Nephron progenitor cell (in vitro differentiated cells): ENCODE data around the gene CCN6.
A peak's percentile ranks its signal among the peaks of the same experiment; 100 is the strongest.

Experiments used
- DNase-seq: peaks from one replicate; pipeline ENCODE4 v3.0.0; 2021
- H3K27ac Mint-ChIP-seq: 2 replicates; pipeline ENCODE4 v1.8.0; 2021; ENCODE audit warnings: mild to moderate bottlenecking, moderate library complexity, mixed read lengths
- H3K27me3 Mint-ChIP-seq: 2 replicates; pipeline ENCODE4 v1.8.0; 2021; ENCODE audit warnings: mild to moderate bottlenecking, low read depth, mixed read lengths; ENCODE audit not compliant: poor library complexity
- H3K36me3 Mint-ChIP-seq: 2 replicates; pipeline ENCODE4 v1.8.0; 2021; ENCODE audit warnings: low read depth, mixed read lengths
- H3K4me1 Mint-ChIP-seq: 2 replicates; pipeline ENCODE4 v1.8.0; 2021; ENCODE audit warnings: mixed read lengths
- H3K4me3 Mint-ChIP-seq: 2 replicates; pipeline ENCODE4 v1.8.0; 2021; ENCODE audit warnings: mild to moderate bottlenecking, moderate library complexity, mixed read lengths
- H3K9me3 Mint-ChIP-seq: 2 replicates; pipeline ENCODE4 v1.8.0; 2021; ENCODE audit warnings: mild to moderate bottlenecking, moderate library complexity, mixed read lengths
- CTCF ChIP-seq: fragments of 200-600 bp; sonication (generic); IDR thresholded peaks from 2 replicates; pipeline ENCODE4 v1.5.0; 2021; ENCODE audit warnings: antibody characterized with exemption

The CCN6 gene

GRCh38 chr6:112017760-112018537 is 36.0 kb upstream of the CCN6 start:
- no peaks in the 10 kb centered on the region for H3K36me3 Mint-ChIP-seq
- DNase-seq = no peak
- H3K4me1 Mint-ChIP-seq = peaks cover 85% of the 10 kb centered on the region
- no peaks in the 10 kb centered on the region for H3K9me3 Mint-ChIP-seq
- H3K27ac Mint-ChIP-seq = peak overlapping the region; percentile 91
- H3K27me3 Mint-ChIP-seq = peaks cover 4% of the 10 kb centered on the region
- no peak for TF ChIP-seq CTCF
- peak overlapping the region; percentile 3 for H3K4me3 Mint-ChIP-seq

GRCh38 chr6:112018619-112019416 is 35.1 kb upstream of the CCN6 start:
- H3K4me3 Mint-ChIP-seq = peak overlapping the region; percentile 56
- H3K27me3 Mint-ChIP-seq = peaks cover 4% of the 10 kb centered on the region
- no peak for TF ChIP-seq CTCF
- no peak for DNase-seq
- peaks cover 5% of the 10 kb centered on the region for H3K36me3 Mint-ChIP-seq
- H3K4me1 Mint-ChIP-seq = peaks cover 86% of the 10 kb centered on the region
- peak overlapping the region; percentile 98 for H3K27ac Mint-ChIP-seq
- H3K9me3 Mint-ChIP-seq = peaks cover 7% of the 10 kb centered on the region

GRCh38 chr6:112019589-112019988 is 34.3 kb upstream of the CCN6 start:
- H3K36me3 Mint-ChIP-seq = peaks cover 13% of the 10 kb centered on the region
- TF ChIP-seq CTCF = no peak
- peaks cover 81% of the 10 kb centered on the region for H3K4me1 Mint-ChIP-seq
- H3K27ac Mint-ChIP-seq = peak overlapping the region; percentile 98
- H3K4me3 Mint-ChIP-seq = peak overlapping the region; percentile 56
- H3K27me3 Mint-ChIP-seq = peaks cover 4% of the 10 kb centered on the region
- DNase-seq = no peak
- peaks cover 15% of the 10 kb centered on the region for H3K9me3 Mint-ChIP-seq

GRCh38 chr6:112021691-112022310 is 32.1 kb upstream of the CCN6 start:
- no peak for DNase-seq
- Mint-ChIP-seq H3K36me3 (peaks cover 15% of the 10 kb centered on the region), H3K27ac (peak overlapping the region; percentile 34), H3K9me3 (peaks cover 23% of the 10 kb centered on the region), H3K4me3 (no peak overlapping the region), H3K4me1 (peaks cover 68% of the 10 kb centered on the region), H3K27me3 (no peaks in the 10 kb centered on the region)
- no peak for TF ChIP-seq CTCF

- Mint-ChIP-seq H3K4me3 (no peak overlapping the region), H3K9me3 (peaks cover 23% of the 10 kb centered on the region), H3K36me3 (peaks cover 15% of the 10 kb centered on the region), H3K4me1 (peaks cover 70% of the 10 kb centered on the region), H3K27ac (no peak overlapping the region), H3K27me3 (no peaks in the 10 kb centered on the region)
- TF ChIP-seq CTCF = no peak
- DNase-seq = no peak
Measured at GRCh38 chr6:112022749-112023148, 31.2 kb upstream of the CCN6 start.
